ENCODE measurements around the gene DST. TPM values are rescaled to one million over a fixed set of nuclear protein-coding genes. Genes with fewer than 3 reads are reported as not detected.

DST gene
- total RNA-seq, 2 donors from 2014 or later = 7.2 to 10.9 TPM

DNA sequence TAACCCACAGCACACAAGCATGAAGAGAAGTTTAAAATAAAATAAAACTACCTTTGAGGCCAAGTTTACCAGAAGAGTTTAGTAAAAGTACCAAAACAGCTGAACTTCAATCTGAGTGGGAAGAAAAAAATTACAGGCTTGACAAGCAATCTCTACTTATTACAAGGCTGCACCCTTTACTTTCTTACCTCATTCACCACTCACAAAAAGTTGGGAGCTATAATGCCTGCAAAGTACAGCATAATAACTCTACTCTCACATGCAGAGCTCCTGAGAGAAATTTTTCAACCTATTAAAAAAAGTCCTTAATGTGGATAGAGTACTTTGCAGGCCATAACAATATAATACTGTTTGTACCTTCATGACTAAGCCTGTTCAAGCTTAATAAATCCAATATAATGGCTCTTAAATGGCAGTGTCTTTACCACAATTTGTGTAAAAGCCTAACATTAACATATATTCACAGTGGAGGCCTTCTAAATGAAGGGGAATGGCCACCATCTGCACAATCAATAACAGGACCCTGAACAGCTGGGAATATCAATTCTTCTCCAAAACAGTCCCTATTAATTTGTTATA, 103.1 kb downstream of the DST start:
- Mint-ChIP-seq H3K27ac (no peak overlapping the region), H3K9me3 (no peaks in the 10 kb centered on the region), H3K36me3 (no peaks in the 10 kb centered on the region)
- DNase-seq (ENCODE audit: low spot score in 2 of 2) = no peak
- no peak for ATAC-seq

DNA sequence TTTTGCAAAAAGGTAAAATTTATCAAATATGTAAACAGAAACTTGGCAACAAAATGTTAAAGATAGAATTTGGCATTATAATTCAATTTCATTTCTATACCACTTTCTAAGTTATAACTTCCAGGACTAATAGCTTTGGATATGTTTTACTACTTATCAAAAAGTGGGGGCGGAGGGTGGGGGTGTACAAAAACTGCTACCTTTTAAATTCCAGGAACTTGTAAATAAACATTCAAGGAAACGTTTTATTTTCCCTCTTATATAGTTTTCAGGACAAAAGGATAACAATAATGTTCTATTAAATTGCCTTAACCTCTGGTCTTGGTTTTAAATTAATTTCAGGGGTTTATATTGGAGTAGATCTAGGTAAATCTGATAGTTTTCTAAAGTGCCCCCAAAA, 103.8 kb downstream of the DST start:
- ATAC-seq = no peak
- Mint-ChIP-seq H3K9me3 (no peaks in the 10 kb centered on the region), H3K36me3 (no peaks in the 10 kb centered on the region), H3K27ac (no peak overlapping the region)
- DNase-seq (ENCODE audit: low spot score in 2 of 2) = no peak

DNA sequence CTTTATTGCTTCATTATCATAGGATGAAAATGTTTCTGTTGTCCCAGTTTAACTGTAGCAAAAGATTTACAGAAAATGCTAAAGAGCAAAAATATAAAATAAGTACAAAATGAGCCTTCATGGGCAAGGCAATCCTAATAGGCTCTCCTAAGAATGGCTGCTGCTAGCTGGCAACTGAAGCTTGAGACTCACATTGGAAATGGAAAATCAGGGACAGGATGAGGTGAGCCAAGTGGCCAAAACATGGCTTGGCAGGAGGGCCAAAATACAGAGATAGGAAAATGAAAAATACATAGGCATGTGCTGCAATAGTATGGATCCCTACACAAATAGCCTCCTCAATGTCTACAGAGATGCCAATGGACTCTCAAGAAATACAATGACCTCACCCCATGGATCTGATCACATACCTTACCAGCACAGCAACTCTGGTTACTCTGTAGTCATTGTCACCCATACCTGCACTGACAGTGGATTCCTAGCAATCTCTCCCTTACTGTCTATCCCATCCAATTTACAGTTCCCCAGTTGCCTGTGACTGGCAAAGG, 105.4 kb downstream of the DST start:
- Mint-ChIP-seq H3K9me3 (no peaks in the 10 kb centered on the region), H3K27ac (no peak overlapping the region)
- ATAC-seq = no peak

DNA sequence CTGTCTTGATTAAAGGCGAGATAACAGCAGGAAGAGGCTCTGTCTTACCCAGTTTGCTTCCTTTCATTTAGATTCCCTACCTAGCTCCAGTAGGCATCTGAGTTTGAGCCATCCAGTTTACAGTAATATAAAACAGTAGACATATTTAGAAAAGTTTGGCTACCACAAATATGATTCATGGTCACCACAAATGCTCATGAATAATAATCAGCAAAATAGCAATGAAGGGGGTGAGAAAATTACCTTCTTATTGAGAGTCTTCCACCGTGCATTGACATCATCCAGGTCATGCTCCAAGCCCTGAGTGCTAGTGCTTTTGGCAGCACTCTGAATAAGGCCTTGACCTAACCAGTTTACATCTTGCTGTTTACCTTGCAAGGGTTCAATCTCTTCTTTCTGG, 106.2 kb downstream of the DST start:
- ATAC-seq = no peak
- H3K9me3 Mint-ChIP-seq = no peaks in the 10 kb centered on the region
- no peak overlapping the region for H3K27ac Mint-ChIP-seq
- no peak for DNase-seq (ENCODE audit: low spot score in 2 of 2)
- no peaks in the 10 kb centered on the region for H3K36me3 Mint-ChIP-seq

More for the DNA sequence above, 105.4 kb downstream of the DST start:
- DNase-seq (ENCODE audit: low spot score in 2 of 2) = no peak
- H3K36me3 Mint-ChIP-seq = no peaks in the 10 kb centered on the region

DNA sequence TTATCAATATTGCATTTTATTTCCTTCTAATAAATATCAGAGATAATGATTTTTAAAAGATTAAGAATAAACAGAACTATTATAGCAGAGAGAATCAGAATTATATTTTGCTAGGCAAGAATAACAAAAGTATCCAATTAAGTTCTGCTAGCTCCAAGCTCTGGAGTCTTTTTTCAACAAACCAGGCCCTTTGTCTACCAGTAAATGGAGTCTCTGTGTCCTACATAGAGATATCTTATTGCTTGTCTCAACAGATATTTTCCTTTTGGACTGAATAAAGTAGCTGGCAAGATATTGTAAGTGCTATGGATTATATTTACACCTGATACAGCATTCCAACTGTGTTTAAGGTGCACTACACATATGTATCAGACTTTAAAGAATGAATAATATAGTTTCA, 107.1 kb downstream of the DST start:
- H3K9me3 Mint-ChIP-seq = no peaks in the 10 kb centered on the region
- ATAC-seq (no peak), DNase-seq (ENCODE audit: low spot score in 2 of 2) (no peak)
- H3K27ac Mint-ChIP-seq = no peak overlapping the region
- no peaks in the 10 kb centered on the region for H3K36me3 Mint-ChIP-seq

DNA sequence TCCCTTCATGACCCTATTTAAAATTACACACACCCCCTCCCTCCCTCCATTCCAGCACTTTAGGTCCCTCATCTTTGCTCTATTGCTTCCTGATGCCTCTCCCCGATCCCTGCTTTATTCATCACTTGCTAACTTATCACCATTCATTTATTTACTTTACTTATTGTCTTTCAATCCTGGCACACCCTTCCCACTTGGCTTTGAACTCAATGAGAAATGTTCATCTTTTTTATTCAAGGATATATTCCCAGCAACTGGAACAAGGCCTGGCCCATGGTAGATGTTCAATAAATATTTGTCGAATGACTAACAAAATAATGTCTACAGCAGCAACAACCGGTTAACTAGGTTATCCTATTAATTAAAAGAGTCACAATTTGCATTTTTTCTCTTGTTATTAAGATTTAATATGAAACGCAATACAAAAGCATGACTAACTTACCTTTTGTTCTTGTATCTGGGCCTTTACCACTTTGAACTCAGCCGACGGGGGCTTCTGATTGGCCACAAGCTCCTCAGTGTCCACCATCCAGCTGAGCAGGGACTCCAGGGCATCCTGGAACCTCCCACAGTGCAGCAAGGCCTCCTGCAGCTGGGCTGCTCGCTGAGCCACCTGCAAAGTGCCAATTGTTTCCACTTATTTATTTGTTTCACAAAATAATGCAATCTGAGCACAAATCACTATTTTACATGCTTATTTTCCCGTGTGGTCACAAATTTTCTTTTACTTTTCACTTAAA, 107.8 kb downstream of the DST start:
- Mint-ChIP-seq H3K27ac (no peak overlapping the region), H3K36me3 (no peaks in the 10 kb centered on the region), H3K9me3 (no peaks in the 10 kb centered on the region)
- no peak for DNase-seq (ENCODE audit: low spot score in 2 of 2)
- no peak for ATAC-seq

DNA sequence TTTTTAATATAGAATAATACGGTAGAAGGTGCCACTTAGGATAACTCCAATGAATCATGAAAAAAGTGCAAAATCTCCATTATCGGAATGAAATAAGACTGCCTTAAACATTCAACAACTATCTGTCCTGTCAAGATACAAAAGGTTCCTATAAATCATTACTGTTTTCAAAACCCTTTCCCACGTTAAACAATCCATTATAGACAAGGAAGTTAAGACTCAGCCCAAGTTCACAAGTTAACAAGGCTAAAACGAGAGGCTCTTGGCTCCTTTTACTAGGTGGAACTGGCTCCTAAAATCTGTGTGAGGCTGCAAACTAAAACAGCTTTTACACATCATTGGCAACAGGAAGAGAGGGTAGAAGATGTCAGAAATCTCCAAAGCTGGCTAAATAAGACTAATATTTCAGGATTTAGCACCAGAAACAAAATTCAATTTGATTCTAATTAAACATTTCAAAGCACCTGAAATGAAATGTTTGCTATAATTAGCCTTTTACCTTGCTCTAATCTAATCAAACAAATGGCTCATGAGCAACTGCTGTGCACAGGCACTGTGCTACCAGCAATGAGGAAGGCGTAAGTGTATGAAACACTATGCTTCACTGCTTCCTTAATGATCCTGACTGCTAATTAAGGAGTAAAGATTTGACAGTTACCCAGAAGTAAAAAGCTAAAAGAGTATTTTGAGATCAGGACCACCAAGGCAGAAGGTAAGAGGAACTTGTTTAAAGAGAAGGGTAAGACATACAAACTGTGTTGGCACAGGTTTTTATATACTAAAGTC, 109.7 kb downstream of the DST start:
- H3K9me3 Mint-ChIP-seq = no peaks in the 10 kb centered on the region
- DNase-seq (ENCODE audit: low spot score in 2 of 2) (no peak), ATAC-seq (no peak)
- no peak overlapping the region for H3K27ac Mint-ChIP-seq
- H3K36me3 Mint-ChIP-seq = no peaks in the 10 kb centered on the region

DNA sequence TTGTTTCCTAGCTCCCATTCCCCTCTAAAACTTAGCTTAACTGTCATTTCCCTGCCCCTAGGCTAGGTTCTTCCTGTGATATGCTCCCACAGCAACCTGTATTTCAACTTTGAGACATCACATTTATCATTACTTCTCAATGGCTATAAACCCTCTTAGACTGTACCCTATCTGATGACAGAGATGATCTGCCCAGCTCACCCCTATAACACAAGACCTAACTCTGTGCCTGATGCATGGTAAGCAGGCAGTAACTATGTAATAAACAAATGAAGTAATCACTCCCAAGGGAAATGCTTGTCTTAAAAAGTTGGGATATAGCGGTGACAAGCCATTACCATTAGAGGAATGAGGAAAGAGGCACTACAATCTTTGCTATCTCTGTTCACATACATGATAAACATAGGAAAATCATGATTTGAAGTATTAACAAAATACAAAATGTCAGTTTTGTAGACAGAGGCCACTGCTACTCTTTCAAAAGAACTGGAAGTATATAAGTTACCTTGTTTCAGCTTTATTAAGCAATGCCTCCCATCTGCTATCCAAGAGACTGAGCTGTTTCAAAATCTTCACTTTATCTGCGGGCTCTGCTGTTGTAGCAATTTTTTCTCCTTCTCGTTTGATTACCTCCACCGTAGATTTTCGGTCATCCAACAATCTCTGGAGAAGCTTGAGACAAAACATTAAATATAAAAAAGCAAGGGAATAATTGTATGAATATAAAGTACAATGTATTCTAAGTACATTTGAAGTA, 110.7 kb downstream of the DST start:
- ATAC-seq (no peak), DNase-seq (ENCODE audit: low spot score in 2 of 2) (no peak)
- Mint-ChIP-seq H3K36me3 (no peaks in the 10 kb centered on the region), H3K9me3 (no peaks in the 10 kb centered on the region), H3K27ac (no peak overlapping the region)

DNA sequence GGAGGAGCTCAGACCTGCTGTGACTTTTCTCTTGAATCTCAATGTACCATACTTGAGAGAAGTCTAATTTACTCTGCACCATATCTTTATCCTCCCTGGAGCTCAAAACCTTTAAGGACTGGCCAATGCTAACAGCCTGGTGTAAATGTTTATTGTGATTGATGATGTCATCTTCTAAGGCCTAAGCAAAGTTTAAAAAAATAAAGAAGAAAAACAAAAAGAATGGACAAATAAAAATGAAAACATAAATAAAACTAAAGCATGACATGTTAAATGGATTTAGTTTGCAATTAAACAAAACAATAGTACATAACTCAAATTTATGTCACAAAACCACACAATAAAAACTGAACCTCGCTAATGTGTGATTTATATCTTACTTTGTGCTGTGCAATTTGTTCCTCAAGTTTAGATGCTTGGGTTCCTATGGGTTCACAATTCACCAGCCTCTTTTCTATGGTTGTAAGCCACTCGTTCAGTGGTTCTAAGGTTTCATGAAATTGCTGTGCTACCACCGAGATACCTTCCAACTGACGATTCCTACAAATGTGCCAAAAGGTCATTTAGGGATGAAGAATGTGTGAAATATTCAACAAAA, 113.0 kb downstream of the DST start:
- peaks cover 0 to 4% of the 10 kb centered on the region in 2 donors for H3K36me3 Mint-ChIP-seq
- H3K27ac Mint-ChIP-seq = no peak overlapping the region
- DNase-seq (ENCODE audit: low spot score in 2 of 2) (no peak), ATAC-seq (no peak)
- H3K9me3 Mint-ChIP-seq = no peaks in the 10 kb centered on the region

DNA sequence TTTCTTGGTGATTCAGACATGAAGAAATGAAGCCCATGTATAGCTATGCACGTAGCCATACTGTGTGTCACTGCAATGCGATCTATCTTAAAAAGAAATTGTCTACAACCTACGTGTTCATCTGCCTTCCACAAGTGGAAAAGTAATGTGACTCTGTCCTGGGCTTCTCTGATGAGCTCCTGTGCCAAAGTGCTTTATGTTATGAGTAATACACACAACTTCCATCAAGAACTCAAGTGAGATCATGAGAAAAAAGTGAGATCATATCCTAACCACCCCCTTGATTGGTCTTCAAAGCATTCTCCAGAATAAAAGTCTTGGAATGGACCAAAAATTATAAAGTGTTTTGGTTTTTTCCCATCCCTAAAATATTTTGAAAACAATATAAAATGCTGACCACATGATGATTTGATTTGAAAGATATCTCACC, 114.3 kb downstream of the DST start:
- Mint-ChIP-seq H3K9me3 (no peaks in the 10 kb centered on the region), H3K27ac (no peak overlapping the region), H3K36me3 (peaks cover 0 to 4% of the 10 kb centered on the region in 2 donors)
- no peak for ATAC-seq
- DNase-seq (ENCODE audit: low spot score in 2 of 2) = no peak

DNA sequence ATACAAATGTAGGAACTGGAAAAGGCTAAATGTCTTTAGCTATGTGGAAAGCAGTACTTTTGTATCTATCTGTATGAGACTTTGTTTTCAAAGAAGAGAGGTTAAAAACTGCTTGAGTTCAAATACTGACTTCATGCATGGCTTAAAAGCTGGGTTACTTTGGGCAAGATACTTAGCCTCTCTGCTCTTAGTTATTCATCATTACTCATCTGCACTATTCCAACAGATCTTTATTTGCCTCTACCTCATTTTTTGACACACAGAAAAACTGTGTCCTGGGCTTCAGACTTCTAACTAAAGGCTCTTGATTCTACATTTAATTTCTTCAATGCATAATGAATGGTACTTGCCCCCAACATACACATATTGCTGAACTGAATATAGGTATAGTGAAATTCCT, 114.8 kb downstream of the DST start:
- Mint-ChIP-seq H3K27ac (no peak overlapping the region), H3K9me3 (no peaks in the 10 kb centered on the region), H3K36me3 (peaks cover 0 to 4% of the 10 kb centered on the region in 2 donors)
- DNase-seq (ENCODE audit: low spot score in 2 of 2) (no peak), ATAC-seq (no peak)

DNA sequence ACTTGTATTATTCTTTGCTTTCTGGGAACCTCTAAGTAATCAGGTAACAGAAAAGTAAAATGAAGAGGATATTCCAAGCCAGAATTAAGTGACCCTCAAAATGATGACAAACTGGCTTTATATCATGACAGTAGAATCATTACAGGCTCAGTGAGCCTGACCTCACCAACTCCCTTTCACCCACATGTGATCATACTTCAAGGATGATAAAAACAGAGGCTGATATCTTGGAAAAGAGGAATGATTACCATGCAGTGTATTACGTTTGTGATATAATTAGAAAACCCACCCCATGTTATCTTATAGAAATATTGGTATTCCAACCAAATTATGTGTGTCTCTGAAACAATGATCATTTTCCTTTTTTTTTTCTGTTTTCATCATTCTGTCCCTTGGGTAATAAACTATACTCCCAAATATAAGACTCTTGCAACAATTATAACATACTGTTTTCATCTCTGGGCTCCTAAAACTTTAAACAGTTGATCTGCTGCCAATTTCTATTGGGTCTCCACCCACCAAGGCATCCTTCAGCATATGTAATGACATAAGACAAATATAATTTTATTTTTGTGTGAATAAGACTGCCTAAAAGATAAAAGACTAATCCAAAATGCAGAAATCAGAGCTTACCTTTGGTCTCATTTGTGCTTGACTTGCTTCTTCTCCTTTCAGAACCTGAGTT, 115.7 kb downstream of the DST start:
- no peak for DNase-seq (ENCODE audit: low spot score in 2 of 2)

DNA sequence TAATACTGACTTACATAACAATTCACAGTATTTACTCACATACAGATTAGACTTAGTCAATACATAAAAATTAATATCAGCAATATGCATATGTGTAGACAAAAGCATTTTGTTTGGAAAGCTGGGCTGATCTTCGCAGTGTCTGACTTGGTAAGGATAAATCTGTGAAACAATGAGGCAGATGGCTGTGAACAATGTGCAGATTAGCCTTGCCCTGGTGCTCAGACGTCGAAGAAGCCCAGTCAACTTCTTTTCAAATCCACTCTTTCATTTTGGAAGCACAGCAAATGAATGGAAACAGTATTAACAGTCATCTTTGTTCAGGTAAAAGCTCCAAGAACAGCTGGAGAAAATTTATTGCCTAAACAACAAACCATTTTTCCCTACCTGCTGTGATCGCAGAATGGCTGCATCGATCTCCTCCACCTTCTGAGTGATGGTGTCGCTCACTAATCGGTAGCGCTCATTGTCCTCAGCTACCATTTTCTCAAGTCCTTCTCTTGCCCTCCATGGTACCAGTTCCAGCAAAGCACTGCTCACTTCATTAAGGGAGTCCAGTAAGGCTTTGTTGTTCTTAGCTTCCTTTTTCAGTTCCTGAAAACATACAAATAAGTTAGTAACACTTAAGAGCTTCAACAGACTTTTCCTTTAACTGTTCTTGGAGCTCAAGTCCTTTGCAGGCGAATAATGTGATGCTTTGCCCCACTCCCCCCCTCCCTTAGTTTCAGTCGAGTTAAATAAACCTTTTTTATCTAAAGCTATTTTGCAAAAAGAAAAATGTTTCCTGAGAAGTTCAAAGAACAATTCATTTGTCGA, 116.5 kb downstream of the DST start:
- DNase-seq (ENCODE audit: low spot score in 2 of 2) (no peak), ATAC-seq (no peak)
- no peak overlapping the region for H3K27ac Mint-ChIP-seq
- H3K36me3 Mint-ChIP-seq = peaks cover 0 to 4% of the 10 kb centered on the region in 2 donors
- no peaks in the 10 kb centered on the region for H3K9me3 Mint-ChIP-seq

More for the DNA sequence above, 115.7 kb downstream of the DST start:
- ATAC-seq = no peak
- Mint-ChIP-seq H3K27ac (no peak overlapping the region), H3K9me3 (no peaks in the 10 kb centered on the region), H3K36me3 (peaks cover 0 to 4% of the 10 kb centered on the region in 2 donors)

DNA sequence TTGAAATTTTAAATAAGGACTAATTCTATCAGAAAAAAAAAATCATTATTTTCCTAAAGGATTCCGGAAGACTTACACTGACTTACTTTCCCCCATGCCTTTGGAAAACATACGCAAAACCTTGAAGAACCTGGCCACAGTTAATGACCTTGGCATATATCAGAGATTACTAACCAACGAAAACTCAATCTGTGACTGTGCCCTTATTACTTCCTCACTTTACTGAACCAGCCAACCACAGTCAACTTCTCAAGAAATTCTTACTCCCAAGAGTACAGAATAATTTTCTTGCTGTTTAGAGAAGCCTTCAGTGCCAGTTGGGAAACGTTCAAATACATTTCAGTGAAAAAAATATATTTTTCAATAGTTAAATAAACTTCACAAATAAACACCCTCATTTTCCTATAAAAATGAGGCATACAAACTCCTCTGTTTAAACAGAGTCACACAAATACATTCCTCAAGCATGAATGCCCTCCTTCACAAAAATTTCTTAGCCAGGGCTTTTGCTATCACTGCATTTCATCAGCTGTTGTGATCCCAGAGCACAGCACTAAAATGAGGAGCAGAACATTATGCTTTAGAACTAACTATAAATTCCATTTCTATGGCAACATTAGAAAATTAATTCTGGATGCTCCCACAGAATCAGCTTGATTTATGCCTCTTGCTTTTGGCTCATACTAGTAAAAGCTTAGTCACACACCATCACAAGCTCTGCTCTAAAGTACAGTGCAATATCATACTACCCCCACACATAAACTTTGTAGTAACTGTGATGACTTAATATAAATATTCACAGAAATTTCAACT, 117.6 kb downstream of the DST start:
- ATAC-seq = no peak
- H3K36me3 Mint-ChIP-seq = peaks cover 0 to 4% of the 10 kb centered on the region in 2 donors
- no peak for DNase-seq (ENCODE audit: low spot score in 2 of 2)

More for the DNA sequence above, 117.6 kb downstream of the DST start:
- Mint-ChIP-seq H3K9me3 (peaks cover 0 to under 1% of the 10 kb centered on the region in 2 donors), H3K27ac (no peak overlapping the region)
